Thoracic aorta (tissue), 2 donors: ENCODE measurements around the gene CDC42BPB. TPM values are rescaled to one million over a fixed set of nuclear protein-coding genes. Genes with fewer than 3 reads are reported as not detected.

Experiments
- ATAC-seq: fragments of 150-250 bp; one replicate; pipeline ENCODE4 v1.8.0; 2017; ENCODE audit warnings: low read depth; ENCODE audit not compliant: insufficient number of reproducible peaks, low FRiP score
- DNase-seq: peaks from one replicate; pipeline ENCODE4 v3.0.0-alpha.2; 2020; ENCODE audit warnings: low spot score
- H3K27ac ChIP-seq, 2 donors: fragments of 200-600 bp; sonication (generic); 1 replicate in 1 of 2; 2 replicates in 1 of 2; pipeline ENCODE4 v1.5.1; 2016; ENCODE audit warnings: mild to moderate bottlenecking in 2 of 2, moderate library complexity in 2 of 2
- H3K27me3 ChIP-seq: fragments of 200-600 bp; sonication (generic); replicated peaks from 2 replicates; pipeline ENCODE4 v1.6.0; 2016; ENCODE audit warnings: mild to moderate bottlenecking; ENCODE audit not compliant: insufficient read depth
- H3K36me3 ChIP-seq: fragments of 200-600 bp; sonication (generic); one replicate; pipeline ENCODE4 v1.5.1; 2016
- H3K4me1 ChIP-seq, 2 donors: fragments of 200-600 bp; sonication (generic); 1 replicate in 1 of 2; 2 replicates in 1 of 2; pipeline versions ENCODE4 v1.5.1 to v1.6.0; 2016; ENCODE audit warnings: low read depth in 2 of 2, mild to moderate bottlenecking in 1 of 2; ENCODE audit not compliant: control insufficient read depth in 1 of 2
- H3K4me3 ChIP-seq: fragments of 200-600 bp; sonication (generic); 2 replicates; pipeline ENCODE4 v1.5.1; 2016; ENCODE audit warnings: mild to moderate bottlenecking
- H3K9me3 ChIP-seq: fragments of 200-600 bp; sonication (generic); 2 replicates; pipeline ENCODE4 v1.5.1; 2016
- CTCF ChIP-seq: fragments of 200-600 bp; sonication (generic); IDR thresholded peaks from one replicate; pipeline ENCODE4 v1.5.1; 2019; ENCODE audit warnings: antibody characterized with exemption
- total RNA-seq, 2 donors: library from RNA; depleted of rRNA; stranded (reverse); fragments of >200 nt; gene quantifications; one replicate each; pipeline versions ENCODE4 v1.1.0 to v1.2.3, GENCODE V29; 2016

The CDC42BPB gene
- total RNA-seq, 2 donors from 2014 or later = 121 to 133 TPM

GRCh38 chr14:103094406-103095209 is 37.3 kb upstream of the CDC42BPB start, which contains the start of gene EXOC3L4:
Gene EXOC3L4, plus strand, starts transcription at chr14:103094725. Its CDS starts 5,495 bp downstream, at chr14:103100220.
- Histone ChIP-seq H3K27me3 (no peaks in the 10 kb centered on the region), H3K4me1 (peaks cover 5 to 6% of the 10 kb centered on the region in 2 donors), H3K4me3 (no peak within 1 kb of the TSS), H3K27ac (no peak within 1 kb of the TSS), H3K36me3 (no peaks in the 10 kb centered on the region), H3K9me3 (no peaks in the 10 kb centered on the region)
- ATAC-seq (no peak), DNase-seq (no peak)
- TF ChIP-seq CTCF = no peak

- H3K9me3 ChIP-seq = no peaks in the 10 kb centered on the region
- no peaks in the 10 kb centered on the region for H3K27me3 ChIP-seq
- no peak overlapping the region for H3K27ac ChIP-seq
- peaks cover 5 to 6% of the 10 kb centered on the region in 2 donors for H3K4me1 ChIP-seq
- no peak overlapping the region for H3K4me3 ChIP-seq
- no peak for ATAC-seq
- no peak for TF ChIP-seq CTCF
- no peak for DNase-seq
- no peaks in the 10 kb centered on the region for H3K36me3 ChIP-seq
Observed at GRCh38 chr14:103093856-103094405, 36.6 kb upstream of the CDC42BPB start.

- no peak for DNase-seq
- Histone ChIP-seq H3K27me3 (no peaks in the 10 kb centered on the region), H3K27ac (no peak overlapping the region)
Observed at GRCh38 chr14:103091883-103092222, 34.5 kb upstream of the CDC42BPB start.

GRCh38 chr14:103091041-103091882 is 33.9 kb upstream of the CDC42BPB start:
- Histone ChIP-seq H3K27me3 (no peaks in the 10 kb centered on the region), H3K4me1 (peaks cover 5 to 6% of the 10 kb centered on the region in 2 donors), H3K27ac (no peak overlapping the region), H3K4me3 (peak overlapping the region; percentile 77), H3K36me3 (no peaks in the 10 kb centered on the region), H3K9me3 (no peaks in the 10 kb centered on the region)
- TF ChIP-seq CTCF = no peak
- DNase-seq (no peak), ATAC-seq (no peak)

More at GRCh38 chr14:103091883-103092222, 34.5 kb upstream of the CDC42BPB start:
- Histone ChIP-seq H3K4me3 (peak overlapping the region; percentile 77), H3K36me3 (no peaks in the 10 kb centered on the region), H3K4me1 (peaks cover 5 to 6% of the 10 kb centered on the region in 2 donors), H3K9me3 (no peaks in the 10 kb centered on the region)
- ATAC-seq = no peak
- TF ChIP-seq CTCF = no peak
